ENCODE measurements around the gene CHID1. TPM values are rescaled to one million over a fixed set of nuclear protein-coding genes. Genes with fewer than 3 reads are reported as not detected.

CHID1 gene
- total and polyA plus RNA-seq, 9 of the 15 experiments (the other 6 are each of a cell fraction or from before 2014, with no cell fraction given): 15.1 to 108 (median 39.8) TPM

GRCh38 chr11:819943-820649 lies 90.5 kb downstream of the CHID1 start (continued):
- TF ChIP-seq EHMT2 (IDR thresholded peaks at IDR 0.05): no peak
- TF ChIP-seq TCF15 (CRISPR knock-in tag; IDR thresholded peaks at IDR 0.05): 0 out of 2 replicates have a peak, but pooled peaks have one; percentile 43
- peak in 1 of 2 experiments; percentile 25; a peak in 1 of 4 replicates for TF ChIP-seq MAZ (CRISPR knock-in tag; conservative IDR thresholded peaks at IDR 0.05 in 1 of 2, IDR thresholded peaks at IDR 0.05 in 1 of 2)

- intact Hi-C loops (cut with micrococcal nuclease) (no loop called here), in situ Hi-C loops (cut with MboI) (no loop called here)
- Histone ChIP-seq H4K20me1 (replicated peaks; ENCODE audit: control insufficient read depth, insufficient read depth, low read length) (peaks cover 13% of the 10 kb centered on the region), H3K9me1 (ENCODE audit: control insufficient read depth, insufficient read depth, low read length) (peaks cover 6% of the 10 kb centered on the region), H3K9me3 (replicated peaks; ENCODE audit: control insufficient read depth, insufficient read depth, low read depth, low read length) (no peaks in the 10 kb centered on the region), H3K4me3 (peak overlapping the region; percentile 89), H3K79me2 (ENCODE audit: control insufficient read depth, insufficient read depth, low read length) (peaks cover 25% of the 10 kb centered on the region), H3K27ac (ENCODE audit: extremely low read depth, low read depth, low read length) (peak overlapping the region; percentile 92), H3K27me3 (ENCODE audit: control insufficient read depth in 2 of 2, insufficient read depth in 2 of 2, low read length in 2 of 2) (no peaks in the 10 kb centered on the region), H3K36me3 (ENCODE audit: control insufficient read depth, insufficient read depth, low read length) (peaks cover 31% of the 10 kb centered on the region; the same call in 1 of the 3 replicates), H3K4me1 (replicated peaks in 1 of 2; ENCODE audit: control insufficient read depth in 2 of 2, insufficient read depth in 2 of 2, low read length in 2 of 2) (peaks cover 11 to 67% of the 10 kb centered on the region in 2 experiments; a peak in 4 of 5 replicates), H2AFZ (ENCODE audit: low read depth, low read length) (peak overlapping the region; percentile 93), H3K9ac (ENCODE audit: insufficient read depth in 1 of 2, low read depth in 2 of 2, low read length in 2 of 2) (peak overlapping the region; percentile 87 to 100), H3K4me2 (ENCODE audit: insufficient read depth, low read length) (peak overlapping the region; percentile 86)
- ChIA-PET CTCF (ENCODE audit: low intra/inter-chr PET ratio) (no interaction called here), POLR2A (interaction anchor here (0.6 to 5.2 kb wide), 15 partner anchors 8 to 259 kb away, joined by 3 to 36 read pairs (median 5); partner anchors contain the start of genes CD151, CRACR2B, LMNTD2 and POLR2L)
- no TSS peak for BruUV-seq (replicated peaks)
- DNase-seq (ENCODE audit: extremely low read depth in 1 of 4, low spot score in 3 of 4) (peak; percentile 85 to 95 (median 90)), ATAC-seq (peak; percentile 88), FAIRE-seq (no peak)
- WGBS (ENCODE audit: insufficient coverage, low coverage, missing lambda C conversion rate): under 1% methylated on average over 46 of the region's 96 CpGs
- TF ChIP-seq RFX7 (CRISPR knock-in tag; IDR thresholded peaks at IDR 0.05) (no peak), ZNF407 (IDR thresholded peaks at IDR 0.05; ENCODE audit: low read depth) (no peak), KDM1A (IDR thresholded peaks at IDR 0.05) (no peak), MAFF (IDR thresholded peaks at IDR 0.05; ENCODE audit: low read length) (no peak), MAX (CRISPR knock-in tag; IDR thresholded peaks at IDR 0.05) (peak; percentile 37), NELFE (IDR thresholded peaks at IDR 0.05; ENCODE audit: insufficient read depth, insufficient read length) (peak; percentile 43), PML (IDR thresholded peaks at IDR 0.05; ENCODE audit: low read length) (peak; percentile 47; the same call in 1 of the 2 replicates), POLR2A (conservative IDR thresholded peaks at IDR 0.05) (peak; percentile 84)
Observed at GRCh38 chr11:819129-819931, 91.3 kb downstream of the CHID1 start.
